Central memory CD4-positive, alpha-beta T cell (primary cell): ENCODE data around the gene CWC27.
"Not testable (repeated sequence)": the region's sequence is repeated elsewhere in the genome, so short reads cannot be mapped to it uniquely, and the experiment has no call there.

ENCODE experiments used
- DNase-seq: peaks from one replicate; pipeline ENCODE4 v3.0.0; 2022

The CWC27 gene

GRCh38 chr5:64789457-64789856 is 20.7 kb downstream of the CWC27 start:
- DNase-seq = no peak

GRCh38 chr5:64790210-64790609 is 21.5 kb downstream of the CWC27 start:
- no peak for DNase-seq

GRCh38 chr5:64792469-64792868 is 23.7 kb downstream of the CWC27 start:
- DNase-seq = no peak

GRCh38 chr5:64794053-64794770 is 25.5 kb downstream of the CWC27 start:
- no peak for DNase-seq

- no peak for DNase-seq
These were observed 27.6 kb downstream of the CWC27 start for GRCh38 chr5:64796301-64796700.

GRCh38 chr5:64800926-64801325 is 32.2 kb downstream of the CWC27 start:
- no peak for DNase-seq

GRCh38 chr5:64806537-64806936 is 37.8 kb downstream of the CWC27 start:
- DNase-seq = no peak

GRCh38 chr5:64807520-64807919 is 38.8 kb downstream of the CWC27 start:
- no peak for DNase-seq

GRCh38 chr5:64811050-64811640 is 42.4 kb downstream of the CWC27 start:
- peak; percentile 28 for DNase-seq

- DNase-seq = no peak
These were observed 45.3 kb downstream of the CWC27 start for GRCh38 chr5:64814073-64814472.

- no peak for DNase-seq
These were observed 49.5 kb downstream of the CWC27 start for GRCh38 chr5:64818245-64818644.

GRCh38 chr5:64819345-64819744 is 50.6 kb downstream of the CWC27 start:
- not testable (repeated sequence) for DNase-seq

- DNase-seq = no peak
These were observed 53.6 kb downstream of the CWC27 start for GRCh38 chr5:64822320-64822719.

- DNase-seq = no peak
These were observed 57.8 kb downstream of the CWC27 start for GRCh38 chr5:64826541-64826940.

GRCh38 chr5:64827703-64828102 is 59.0 kb downstream of the CWC27 start:
- no peak for DNase-seq

- DNase-seq = not testable (repeated sequence)
These were observed 61.9 kb downstream of the CWC27 start for GRCh38 chr5:64830650-64831049.

- no peak for DNase-seq
These were observed 63.3 kb downstream of the CWC27 start for GRCh38 chr5:64831996-64832395.

- no peak for DNase-seq
These were observed 65.3 kb downstream of the CWC27 start for GRCh38 chr5:64834037-64834436.

- DNase-seq = no peak
These were observed 65.9 kb downstream of the CWC27 start for GRCh38 chr5:64834611-64835010.

GRCh38 chr5:64835266-64835665 is 66.5 kb downstream of the CWC27 start:
- no peak for DNase-seq

GRCh38 chr5:64836190-64836755 is 67.5 kb downstream of the CWC27 start:
- DNase-seq = no peak

GRCh38 chr5:64836786-64837185 is 68.1 kb downstream of the CWC27 start:
- no peak for DNase-seq

- no peak for DNase-seq
These were observed 69.6 kb downstream of the CWC27 start for GRCh38 chr5:64838376-64838775.

GRCh38 chr5:64838803-64839202 is 70.1 kb downstream of the CWC27 start:
- DNase-seq = no peak
